ENCODE measurements around the gene TMEM163. TPM values are rescaled to one million over a fixed set of nuclear protein-coding genes. Genes with fewer than 3 reads are reported as not detected.

The TMEM163 gene
- total and polyA plus RNA-seq, 2 donors from 2014 or later: 2.6 to 5.9 TPM

DNA sequence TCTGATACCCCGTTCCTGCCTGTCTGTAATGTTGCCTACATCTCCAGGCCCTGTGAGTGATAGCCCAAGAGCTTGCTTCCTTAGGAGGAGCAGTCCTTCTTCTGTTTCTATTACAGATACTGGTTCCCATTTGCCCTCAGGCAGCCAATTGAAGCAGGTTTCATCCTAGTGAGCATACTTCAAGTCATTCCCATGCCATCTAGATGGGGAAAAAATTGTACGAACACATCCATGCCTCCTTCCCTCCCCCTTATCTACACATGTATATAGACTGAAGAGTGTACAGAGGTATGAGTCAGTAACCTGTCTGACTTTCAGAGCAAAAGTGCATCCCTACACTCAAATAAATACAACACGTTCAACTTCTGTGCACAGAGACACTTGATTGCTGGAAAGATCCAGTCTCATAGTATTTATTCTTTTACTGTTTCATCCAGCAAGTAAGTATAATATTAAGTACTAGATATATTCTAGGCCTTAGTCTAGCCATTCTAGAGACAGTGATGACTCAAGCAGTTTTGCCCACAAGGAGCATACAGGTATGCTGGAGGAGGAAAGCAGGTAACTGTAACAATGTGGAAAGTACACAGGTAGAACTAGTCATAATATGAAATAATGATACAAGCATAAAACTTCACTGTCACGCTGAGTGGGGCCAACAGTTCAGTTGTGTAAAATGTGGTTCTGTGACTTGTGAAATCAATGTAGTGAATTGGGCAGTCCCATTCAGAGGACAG lies 311.5 kb downstream of the TMEM163 start:
- peaks cover 0 to 2% (median 0%) of the 10 kb centered on the region in 3 donors for H3K4me1 ChIP-seq (ENCODE audit: control insufficient read depth in 2 of 3, insufficient read depth in 2 of 3, low read depth in 1 of 3, low read length in 3 of 3)

GRCh38 chr2:134406736-134407135 lies 312.1 kb downstream of the TMEM163 start:
- DNase-seq (no peak), FAIRE-seq (no peak)
- TF ChIP-seq CTCF (IDR thresholded peaks at IDR 0.05; ENCODE audit: borderline replicate concordance, extremely low read depth, insufficient read depth): no peak
- no peak overlapping the region for H3K9ac ChIP-seq (ENCODE audit: low read length in 3 of 3)
- no peak overlapping the region for H3K4me3 ChIP-seq (ENCODE audit: low read length in 3 of 3)
- H3K27me3 ChIP-seq (ENCODE audit: control insufficient read depth, insufficient read depth, low read length): no peaks in the 10 kb centered on the region
- intact Hi-C loops (cut with DNase I): no loop called here
- H3K4me1 ChIP-seq (ENCODE audit: control insufficient read depth in 2 of 3, insufficient read depth in 2 of 3, low read depth in 1 of 3, low read length in 3 of 3): peaks cover 0 to 2% (median 0%) of the 10 kb centered on the region in 3 donors
- H3K36me3 ChIP-seq (ENCODE audit: control insufficient read depth in 2 of 3, insufficient read depth in 3 of 3, low read length in 3 of 3): peaks cover 3 to 4% (median 3%) of the 10 kb centered on the region in 3 donors
- no peaks in the 10 kb centered on the region for H3K9me3 ChIP-seq (ENCODE audit: control insufficient read depth in 2 of 3, insufficient read depth in 1 of 3, low read length in 3 of 3)
- no peak overlapping the region for H3K27ac ChIP-seq (ENCODE audit: low read depth in 2 of 2, low read length in 2 of 2)

More for the DNA sequence above, 311.5 kb downstream of the TMEM163 start:
- H3K9ac ChIP-seq (ENCODE audit: low read length in 3 of 3): no peak overlapping the region
- DNase-seq: no peak
- TF ChIP-seq CTCF (IDR thresholded peaks at IDR 0.05; ENCODE audit: borderline replicate concordance, extremely low read depth, insufficient read depth): no peak
- peaks cover 3 to 4% (median 3%) of the 10 kb centered on the region in 3 donors for H3K36me3 ChIP-seq (ENCODE audit: control insufficient read depth in 2 of 3, insufficient read depth in 3 of 3, low read length in 3 of 3)
- no peaks in the 10 kb centered on the region for H3K27me3 ChIP-seq (ENCODE audit: control insufficient read depth, insufficient read depth, low read length)
- intact Hi-C loops (cut with DNase I): no loop called here
- no peak overlapping the region for H3K27ac ChIP-seq (ENCODE audit: low read depth in 2 of 2, low read length in 2 of 2)
- no peak overlapping the region for H3K4me3 ChIP-seq (ENCODE audit: low read length in 3 of 3)
- no peaks in the 10 kb centered on the region for H3K9me3 ChIP-seq (ENCODE audit: control insufficient read depth in 2 of 3, insufficient read depth in 1 of 3, low read length in 3 of 3)
- no peak for FAIRE-seq

DNA sequence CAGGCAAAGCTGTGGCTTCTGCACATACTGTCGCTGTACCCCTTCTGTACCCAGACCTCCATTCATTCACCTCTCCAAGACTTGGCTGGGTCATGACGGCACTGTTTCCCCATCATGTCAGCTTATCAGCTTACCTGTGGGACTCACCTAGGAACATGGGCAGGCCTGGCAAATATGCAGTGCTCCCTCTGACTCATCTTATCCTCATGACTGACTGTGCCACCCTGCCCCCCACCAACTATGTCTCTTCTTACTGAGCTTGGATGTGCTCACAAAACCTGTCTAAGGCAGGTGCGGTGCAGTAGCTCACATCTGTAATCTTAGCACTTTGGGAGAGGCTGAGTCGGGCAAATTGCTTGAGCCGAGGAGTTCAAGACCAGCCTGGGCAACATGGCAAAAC lies 312.5 kb downstream of the TMEM163 start:
- H3K4me3 ChIP-seq (ENCODE audit: low read length in 3 of 3): no peak overlapping the region
- intact Hi-C loops (cut with DNase I): no loop called here
- no peak for TF ChIP-seq CTCF (IDR thresholded peaks at IDR 0.05; ENCODE audit: borderline replicate concordance, extremely low read depth, insufficient read depth)
- no peak overlapping the region for H3K27ac ChIP-seq (ENCODE audit: low read depth in 2 of 2, low read length in 2 of 2)
- H3K4me1 ChIP-seq (ENCODE audit: control insufficient read depth in 2 of 3, insufficient read depth in 2 of 3, low read depth in 1 of 3, low read length in 3 of 3): no peaks in the 10 kb centered on the region
- H3K36me3 ChIP-seq (ENCODE audit: control insufficient read depth in 2 of 3, insufficient read depth in 3 of 3, low read length in 3 of 3): peaks cover 3 to 4% (median 3%) of the 10 kb centered on the region in 3 donors
- H3K9ac ChIP-seq (ENCODE audit: low read length in 3 of 3): no peak overlapping the region
- no peaks in the 10 kb centered on the region for H3K9me3 ChIP-seq (ENCODE audit: control insufficient read depth in 2 of 3, insufficient read depth in 1 of 3, low read length in 3 of 3)
- no peak for FAIRE-seq
- no peaks in the 10 kb centered on the region for H3K27me3 ChIP-seq (ENCODE audit: control insufficient read depth, insufficient read depth, low read length)
- no peak for DNase-seq

Other genes starting within 250 kb of the TMEM163 start
- gene ACMSD, start 119.6 kb upstream of the TMEM163 start, total RNA-seq: 44.0 TPM
- 152 TPM for gene ACMSD, start 119.6 kb upstream of the TMEM163 start, polyA plus RNA-seq (ENCODE audit: insufficient read depth, low read depth, low replicate concordance)
- 42.1 TPM for gene CCNT2, start 199.8 kb upstream of the TMEM163 start, total RNA-seq
- gene CCNT2, start 199.8 kb upstream of the TMEM163 start, polyA plus RNA-seq (ENCODE audit: insufficient read depth, low read depth, low replicate concordance): 7.0 TPM